ENCODE measurements around the gene CCDC102A.

- TF ChIP-seq CTCF (IDR thresholded peaks at IDR 0.05) (no peak), POLR2A (IDR thresholded peaks at IDR 0.05) (no peak), EP300 (IDR thresholded peaks at IDR 0.05) (no peak)
Observed at GRCh38 chr16:57528499-57529390, 7.6 kb downstream of the CCDC102A start.

Data from tibial nerve (tissue), 4 donors.